Stimulated activated CD4-positive, alpha-beta T cell treated with anti-CD3 and anti-CD28 coated beads, Interleukin-15, amount 100 ng/mL, for 24 hours (primary cell): ENCODE results near the gene GPSM1.

ENCODE experiments used
- DNase-seq: peaks from one replicate; pipeline ENCODE4 v3.0.0-alpha.2; 2020

Gene GPSM1

GRCh38 chr9:136306211-136307208, 20.8 kb upstream of the GPSM1 start:
- DNase-seq, result no peak

- no peak for DNase-seq
These were observed 20.1 kb upstream of the GPSM1 start for GRCh38 chr9:136307215-136307750.

GRCh38 chr9:136308006-136308701, 19.2 kb upstream of the GPSM1 start:
- no peak for DNase-seq

GRCh38 chr9:136308702-136309053, 18.7 kb upstream of the GPSM1 start:
- no peak for DNase-seq

- no peak for DNase-seq
These were observed 18.1 kb upstream of the GPSM1 start for GRCh38 chr9:136309101-136309801.

GRCh38 chr9:136309806-136310220, 17.5 kb upstream of the GPSM1 start:
- no peak for DNase-seq

- DNase-seq, result no peak
These were observed 16.9 kb upstream of the GPSM1 start for GRCh38 chr9:136310273-136311030.

- DNase-seq, result peak; percentile 31
These were observed 16.0 kb upstream of the GPSM1 start for GRCh38 chr9:136311051-136312008.

GRCh38 chr9:136312009-136312375, 15.3 kb upstream of the GPSM1 start:
- DNase-seq, result no peak

GRCh38 chr9:136312436-136312835, 14.9 kb upstream of the GPSM1 start:
- peak; percentile 57 for DNase-seq

- DNase-seq, result no peak
These were observed 14.0 kb upstream of the GPSM1 start for GRCh38 chr9:136313111-136314055.

- DNase-seq, result no peak
These were observed 13.3 kb upstream of the GPSM1 start for GRCh38 chr9:136314056-136314416.

GRCh38 chr9:136314944-136315343, 12.4 kb upstream of the GPSM1 start:
- no peak for DNase-seq

GRCh38 chr9:136316271-136316751, 11.0 kb upstream of the GPSM1 start:
- no peak for DNase-seq

- DNase-seq, result no peak
These were observed 10.3 kb upstream of the GPSM1 start for GRCh38 chr9:136316896-136317676.

- no peak for DNase-seq
These were observed 9.6 kb upstream of the GPSM1 start for GRCh38 chr9:136317695-136318094.

GRCh38 chr9:136318111-136318775, 9.1 kb upstream of the GPSM1 start:
- no peak for DNase-seq

- DNase-seq, result no peak
These were observed 8.5 kb upstream of the GPSM1 start for GRCh38 chr9:136318776-136319241.
